Neural cell (in vitro differentiated cells): ENCODE data around the gene OSBPL9. TPM values are rescaled to one million over a fixed set of nuclear protein-coding genes. Genes with fewer than 3 reads are reported as not detected.

Experiments
- H2AFZ ChIP-seq: fragments of 200-600, 300-800 bp; sonication (generic), shearing (Covaris generic); 2 replicates; pipeline ENCODE4 v1.6.0; 2014; ENCODE audit warnings: low read depth, mild to moderate bottlenecking, antibody characterized with exemption, low read length, moderate library complexity
- H3F3A ChIP-seq: fragments of 200-600 bp; shearing (Covaris generic); 2 replicates; pipeline ENCODE4 v1.6.1; 2016; ENCODE audit warnings: mild to moderate bottlenecking, moderate library complexity, mixed read lengths, antibody characterized with exemption, low read length; ENCODE audit not compliant: insufficient read depth, poor library complexity, severe bottlenecking
- H3K27ac ChIP-seq: fragments of 200-600, 300-800 bp; sonication (generic), shearing (Covaris generic); 2 replicates; pipeline ENCODE4 v1.5.1; 2014; ENCODE audit warnings: mild to moderate bottlenecking, low read length, moderate library complexity
- H3K27me3 ChIP-seq: fragments of 300-800, 200-600 bp; sonication (generic), shearing (Covaris generic); 2 replicates; pipeline ENCODE4 v1.6.0; 2014; ENCODE audit warnings: mild to moderate bottlenecking, low read depth, low read length, moderate library complexity; ENCODE audit not compliant: insufficient read depth
- H3K36me3 ChIP-seq: fragments of 300-800, 200-600 bp; sonication (generic), shearing (Covaris generic); 2 replicates; pipeline ENCODE4 v1.5.1; 2014; ENCODE audit warnings: mild to moderate bottlenecking, antibody characterized with exemption, low read length, moderate library complexity; ENCODE audit not compliant: insufficient read depth
- H3K4me2 ChIP-seq: fragments of 300-800, 200-600 bp; sonication (generic), shearing (Covaris generic); 2 replicates; pipeline ENCODE4 v1.6.0; 2014; ENCODE audit warnings: mild to moderate bottlenecking, low read length
- H3K4me3 ChIP-seq: fragments of 300-800, 200-600 bp; sonication (generic), shearing (Covaris generic); 2 replicates; pipeline ENCODE4 v1.5.1; 2014; ENCODE audit warnings: mild to moderate bottlenecking, low read length, moderate library complexity
- H3K79me2 ChIP-seq: fragments of 200-600 bp; shearing (Covaris generic); replicated peaks from 2 replicates; pipeline ENCODE4 v1.6.0; 2014; ENCODE audit warnings: mild to moderate bottlenecking, low read length, moderate library complexity; ENCODE audit not compliant: insufficient read depth
- H3K9ac ChIP-seq: fragments of 300-800, 200-600 bp; sonication (generic), shearing (Covaris generic); 2 replicates; pipeline ENCODE4 v1.6.1; 2016; ENCODE audit warnings: mild to moderate bottlenecking, low read length, mixed read lengths
- H3K9me2 ChIP-seq: fragments of 200-600 bp; shearing (Covaris generic); 2 replicates; pipeline ENCODE4 v1.6.1; 2016; ENCODE audit warnings: mild to moderate bottlenecking, low read length, mixed read lengths; ENCODE audit not compliant: insufficient read depth
- H3K9me3 ChIP-seq: fragments of 200-600, 300-800 bp; sonication (generic), shearing (Covaris generic); 2 replicates; pipeline ENCODE4 v1.6.1; 2016; ENCODE audit warnings: mild to moderate bottlenecking, mixed run types, low read length, moderate library complexity, mixed read lengths
- H4K20me1 ChIP-seq: fragments of 200-600 bp; shearing (Covaris generic); 2 replicates; pipeline ENCODE4 v1.6.1; 2016; ENCODE audit warnings: mild to moderate bottlenecking, mixed run types; ENCODE audit not compliant: insufficient read depth
- CTCF ChIP-seq: fragments of 450-650 bp; IDR thresholded peaks from 2 replicates; pipeline ENCODE4 v1.5.1; 2014; ENCODE audit warnings: antibody characterized with exemption, mild to moderate bottlenecking, moderate library complexity; ENCODE audit not compliant: poor library complexity, severe bottlenecking
- EP300 ChIP-seq: fragments of 450-650 bp; conservative IDR thresholded peaks from 2 replicates; pipeline ENCODE4 v1.6.1; 2014; ENCODE audit warnings: antibody characterized with exemption, mild to moderate bottlenecking, moderate library complexity; ENCODE audit not compliant: poor library complexity, severe bottlenecking
- EZH2 ChIP-seq: fragments of 200-600, 300-800 bp; shearing (Covaris generic), sonication (generic); IDR thresholded peaks from 2 replicates; pipeline ENCODE4 v1.6.1; 2014; ENCODE audit warnings: antibody characterized with exemption, low read length, borderline replicate concordance, mild to moderate bottlenecking; ENCODE audit not compliant: insufficient read depth, poor library complexity, severe bottlenecking
- MXI1 ChIP-seq: fragments of 450-650 bp; conservative IDR thresholded peaks from 2 replicates; pipeline ENCODE4 v1.6.1; 2014; ENCODE audit warnings: antibody characterized with exemption, mild to moderate bottlenecking; ENCODE audit not compliant: poor library complexity, severe bottlenecking
- POLR2AphosphoS5 ChIP-seq: IDR thresholded peaks from 2 replicates; pipeline ENCODE4 v1.6.1; 2012
- RAD21 ChIP-seq: fragments of 450-650 bp; conservative IDR thresholded peaks from 2 replicates; pipeline ENCODE4 v1.6.1; 2014; ENCODE audit warnings: antibody characterized with exemption, mild to moderate bottlenecking, moderate library complexity
- REST ChIP-seq: IDR thresholded peaks from 2 replicates; pipeline ENCODE4 v1.6.1; 2012; ENCODE audit warnings: borderline replicate concordance
- SMC3 ChIP-seq: fragments of 450-650 bp; conservative IDR thresholded peaks from 2 replicates; pipeline ENCODE4 v1.6.1; 2014; ENCODE audit warnings: antibody characterized with exemption, mild to moderate bottlenecking, moderate library complexity; ENCODE audit not compliant: poor library complexity
- TAF1 ChIP-seq: IDR thresholded peaks from 2 replicates; pipeline ENCODE4 v1.6.1; 2012; ENCODE audit warnings: low read depth
- polyA plus RNA-seq: library from polyadenylated mRNA; depleted of rRNA; stranded (reverse); fragments of >200 nt; gene quantifications from 2 replicates; pipeline ENCODE4 v1.2.3, GENCODE V29; 2014

OSBPL9 gene
- polyA plus RNA-seq, 1 donor from 2014 or later: 117 TPM

- H3K27ac ChIP-seq: no peak overlapping the region
- H3K9me3 ChIP-seq: no peaks in the 10 kb centered on the region
- no peak overlapping the region for H3K4me2 ChIP-seq
- no peak overlapping the region for H2AFZ ChIP-seq
- no peaks in the 10 kb centered on the region for H4K20me1 ChIP-seq
- no peak for TF ChIP-seq TAF1
- TF ChIP-seq EZH2: no peak
- TF ChIP-seq EP300: no peak
- TF ChIP-seq POLR2AphosphoS5: no peak
- TF ChIP-seq REST: no peak
- no peak for TF ChIP-seq SMC3
- no peak for TF ChIP-seq RAD21
- no peak for TF ChIP-seq CTCF
- TF ChIP-seq MXI1: no peak
- H3K36me3 ChIP-seq: no peaks in the 10 kb centered on the region
- no peak overlapping the region for H3K9ac ChIP-seq
- no peaks in the 10 kb centered on the region for H3K27me3 ChIP-seq
- peaks cover 4% of the 10 kb centered on the region for H3K79me2 ChIP-seq
- no peaks in the 10 kb centered on the region for H3K9me2 ChIP-seq
- no peaks in the 10 kb centered on the region for H3F3A ChIP-seq
- H3K4me3 ChIP-seq: no peak overlapping the region
These were observed 35.7 kb downstream of the OSBPL9 start for GRCh38 chr1:51652599-51652998.

GRCh38 chr1:51653127-51653526 is 36.2 kb downstream of the OSBPL9 start:
- H3F3A ChIP-seq: no peaks in the 10 kb centered on the region
- no peak overlapping the region for H3K27ac ChIP-seq
- no peak overlapping the region for H3K4me2 ChIP-seq
- H2AFZ ChIP-seq: no peak overlapping the region
- no peaks in the 10 kb centered on the region for H3K9me3 ChIP-seq
- H3K79me2 ChIP-seq: peaks cover 4% of the 10 kb centered on the region
- no peaks in the 10 kb centered on the region for H3K27me3 ChIP-seq
- no peak overlapping the region for H3K4me3 ChIP-seq
- H3K36me3 ChIP-seq: no peaks in the 10 kb centered on the region
- no peak overlapping the region for H3K9ac ChIP-seq
- no peaks in the 10 kb centered on the region for H3K9me2 ChIP-seq
- TF ChIP-seq RAD21: no peak
- TF ChIP-seq EZH2: no peak
- no peak for TF ChIP-seq SMC3
- TF ChIP-seq TAF1: no peak
- no peak for TF ChIP-seq EP300
- TF ChIP-seq MXI1: no peak
- TF ChIP-seq CTCF: no peak
- no peak for TF ChIP-seq REST
- no peak for TF ChIP-seq POLR2AphosphoS5
- H4K20me1 ChIP-seq: no peaks in the 10 kb centered on the region
